NCI-H446 treated with DMSO at 0.1 percent for 48 hours (cell line): ENCODE results near the gene GBP3.
"Not testable (repeated sequence)": the region's sequence is repeated elsewhere in the genome, so short reads cannot be mapped to it uniquely, and the experiment has no call there.

ENCODE experiments used
- DNase-seq: peaks from one replicate; lab custom pipeline; 2025; lab: John Stamatoyannopoulos, UW

The GBP3 gene

DNA sequence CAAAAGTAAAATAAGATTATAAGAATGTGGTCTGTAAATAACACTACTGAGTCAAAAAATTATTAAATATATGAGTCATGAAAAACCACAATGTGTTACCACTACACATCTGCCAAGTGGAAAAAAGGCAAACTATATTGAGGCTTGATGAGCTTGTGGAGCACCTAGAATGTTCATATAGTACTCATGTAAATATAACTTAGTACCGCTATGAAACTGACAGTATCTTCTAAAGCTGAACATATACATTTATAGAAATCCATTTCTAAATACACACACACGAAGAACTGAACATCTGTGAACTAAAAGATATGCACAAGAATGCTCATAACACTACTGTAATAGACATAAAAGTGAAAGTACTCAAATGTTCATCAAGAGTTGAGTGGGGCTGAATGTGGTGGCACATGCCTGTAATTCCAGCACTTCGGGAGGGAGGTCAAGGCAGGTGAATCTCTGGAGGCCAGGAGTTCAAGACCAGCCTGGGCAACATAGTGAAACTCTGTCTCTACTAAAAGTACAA, 18.5 kb upstream of the GBP3 start:
- no peak for DNase-seq

DNA sequence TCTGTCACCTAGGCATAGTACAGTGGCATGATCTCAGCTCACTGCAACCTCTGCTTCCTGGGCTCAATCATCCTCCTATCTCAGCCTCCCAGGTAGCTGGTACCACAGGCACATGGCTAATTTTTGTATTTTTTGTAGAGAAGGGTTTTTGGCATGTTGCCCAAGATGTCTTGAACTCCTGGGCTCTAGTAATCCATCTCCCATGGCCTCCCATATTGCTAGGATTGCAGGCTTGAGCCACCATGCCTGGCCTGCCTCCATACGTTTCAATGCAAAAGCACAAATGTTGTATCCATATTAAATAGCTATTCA, 17.6 kb upstream of the GBP3 start:
- DNase-seq, result no peak

DNA sequence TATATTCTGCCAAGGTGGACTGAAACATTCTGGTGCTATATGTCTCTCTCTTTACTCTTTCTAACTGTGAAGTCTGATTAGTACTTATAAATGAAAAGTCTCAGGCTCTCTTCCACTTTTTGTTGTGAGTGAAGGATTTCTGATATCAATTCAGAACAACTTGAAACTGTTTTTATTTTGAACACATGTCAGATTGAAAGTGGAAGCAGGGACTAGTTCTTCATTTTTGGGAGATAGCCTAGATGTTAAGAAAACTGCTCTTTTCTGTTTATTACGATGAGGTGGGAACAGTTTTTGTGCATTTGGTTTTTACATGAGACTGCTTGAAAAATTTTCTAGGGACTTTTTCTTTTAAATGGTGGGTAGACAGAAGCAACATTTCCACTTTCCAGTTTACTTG, 14.5 kb upstream of the GBP3 start:
- DNase-seq, result no peak

DNA sequence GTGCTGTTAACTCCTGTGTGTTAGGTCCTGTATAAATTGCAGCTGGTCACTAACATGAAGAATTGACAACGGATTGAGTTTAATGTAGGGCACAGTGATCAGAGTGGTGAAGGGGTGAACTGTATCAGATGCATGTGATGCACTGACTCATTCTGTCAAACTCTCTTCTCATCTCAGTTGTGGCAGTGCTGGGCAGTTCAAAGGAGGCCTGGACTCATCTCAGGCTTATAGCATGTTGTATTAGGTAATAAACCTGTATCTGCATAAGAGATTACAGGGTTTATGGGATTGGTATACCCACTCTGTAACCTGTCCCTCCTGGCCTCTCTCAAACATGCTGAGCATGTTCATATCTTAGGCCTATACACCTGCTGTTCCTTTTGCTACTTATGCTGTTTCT, 12.4 kb upstream of the GBP3 start:
- no peak for DNase-seq

DNA sequence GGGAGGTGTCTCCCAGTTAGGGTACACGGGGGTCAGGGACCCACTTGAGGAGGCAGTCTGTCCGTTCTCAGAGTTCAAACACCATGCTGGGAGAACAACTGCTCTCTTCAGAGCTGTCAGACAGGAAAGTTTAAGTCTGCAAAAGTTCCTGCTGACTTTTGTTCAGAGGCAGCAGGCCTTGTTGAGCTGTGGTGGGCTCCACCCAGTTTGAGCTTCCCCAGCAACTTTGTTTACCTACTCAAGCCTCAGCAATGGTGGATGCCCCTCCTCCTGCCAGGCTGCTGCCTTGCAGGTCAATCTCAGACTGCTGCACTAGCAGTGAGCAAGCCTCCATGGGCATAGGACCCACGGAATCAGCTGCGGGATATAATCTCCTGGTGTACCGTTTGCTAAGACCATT, 11.3 kb upstream of the GBP3 start:
- not testable (repeated sequence) for DNase-seq

DNA sequence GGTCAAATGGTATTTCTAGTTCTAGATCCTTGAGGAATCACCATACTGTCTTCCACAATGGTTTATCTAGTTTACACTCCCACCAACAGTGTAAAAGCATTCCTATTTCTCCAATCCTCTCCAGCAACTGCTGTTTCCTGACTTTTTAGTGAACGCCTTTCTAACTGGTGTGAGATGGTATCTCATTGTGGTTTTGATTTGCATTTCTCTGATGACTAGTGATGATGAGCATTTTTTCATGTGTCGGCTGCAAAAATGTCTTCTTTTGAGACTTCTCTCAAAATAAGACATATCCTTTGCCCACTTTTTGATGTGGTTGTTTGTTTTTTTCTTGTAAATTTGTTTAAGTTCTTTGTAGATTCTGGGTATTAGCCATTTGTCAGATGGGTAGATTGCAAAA, 6.4 kb upstream of the GBP3 start:
- not testable (repeated sequence) for DNase-seq

DNA sequence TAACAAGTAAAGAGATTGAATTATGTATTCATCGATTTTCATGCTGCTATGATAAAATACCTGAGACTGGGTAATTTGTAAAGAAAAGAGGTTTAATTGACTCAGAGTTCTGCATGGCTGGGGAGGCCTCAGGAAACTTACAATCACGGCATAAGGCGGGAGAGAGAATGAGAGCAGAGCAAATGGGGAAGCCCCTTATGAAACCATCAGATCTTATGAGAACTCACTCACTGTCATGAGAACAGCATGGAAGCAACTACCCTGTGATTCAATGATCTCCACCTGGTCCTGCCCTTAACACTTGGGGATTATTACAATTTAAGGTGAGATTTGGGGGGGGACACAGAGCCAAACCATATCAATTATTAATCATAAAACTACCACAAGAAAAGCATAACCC, 3.3 kb upstream of the GBP3 start:
- no peak for DNase-seq

DNA sequence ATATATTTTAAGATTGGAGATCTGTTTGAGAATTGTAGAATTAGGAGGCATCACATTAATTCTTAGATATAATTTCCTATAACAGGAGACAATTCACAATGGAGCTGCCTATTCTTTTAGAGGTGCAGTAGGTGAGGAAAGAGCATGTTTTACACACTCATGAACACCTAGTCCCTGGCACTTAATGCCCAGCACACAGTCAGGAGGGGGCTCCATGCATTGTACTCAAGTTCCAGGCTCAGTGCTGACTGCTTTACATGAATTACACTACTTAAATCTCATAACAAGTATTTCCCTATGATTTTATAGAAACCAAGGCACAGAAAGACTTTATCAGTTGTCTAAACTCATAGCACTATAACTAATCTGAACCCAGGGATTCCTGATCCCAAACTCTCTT, 360 bp upstream of the GBP3 start:
- no peak for DNase-seq

DNA sequence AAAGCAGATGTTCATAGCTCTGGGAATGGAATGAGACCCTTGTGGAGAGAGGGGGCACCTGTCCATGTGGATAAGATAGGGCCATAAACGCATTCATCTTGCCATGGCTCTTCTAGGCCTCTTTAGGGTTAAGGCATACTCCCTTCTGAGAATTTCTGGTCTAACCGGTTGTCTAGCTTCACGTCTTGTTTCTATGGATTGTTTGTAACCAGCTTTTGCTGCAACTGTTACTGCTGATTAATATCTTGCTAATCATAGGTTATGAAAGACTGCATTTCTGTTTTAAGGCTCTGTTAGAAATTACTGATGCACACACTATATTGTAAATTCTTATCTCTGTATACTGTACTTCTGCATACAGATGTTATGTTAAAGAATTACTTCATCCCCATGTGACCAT, 4.3 kb downstream of the GBP3 start:
- DNase-seq, result not testable (repeated sequence)

DNA sequence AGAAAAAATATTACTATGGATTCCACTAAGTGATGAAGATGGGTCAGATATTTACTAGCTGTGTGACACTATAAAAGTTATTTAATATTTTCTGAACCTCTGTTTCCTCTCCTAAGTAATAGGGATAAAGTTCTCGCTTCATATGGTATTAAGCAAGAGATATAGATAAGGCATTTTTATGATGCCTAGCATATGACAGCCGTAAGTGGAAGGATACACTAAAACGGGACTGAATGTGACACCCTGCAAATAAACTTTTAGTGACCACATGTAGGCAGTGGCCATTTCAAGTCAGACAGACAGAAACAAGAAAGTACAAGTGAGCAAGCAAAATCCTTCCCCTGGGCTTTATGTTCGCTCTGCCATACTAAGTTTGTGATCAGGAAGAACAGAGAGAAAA, 14.2 kb downstream of the GBP3 start:
- DNase-seq, result no peak

DNA sequence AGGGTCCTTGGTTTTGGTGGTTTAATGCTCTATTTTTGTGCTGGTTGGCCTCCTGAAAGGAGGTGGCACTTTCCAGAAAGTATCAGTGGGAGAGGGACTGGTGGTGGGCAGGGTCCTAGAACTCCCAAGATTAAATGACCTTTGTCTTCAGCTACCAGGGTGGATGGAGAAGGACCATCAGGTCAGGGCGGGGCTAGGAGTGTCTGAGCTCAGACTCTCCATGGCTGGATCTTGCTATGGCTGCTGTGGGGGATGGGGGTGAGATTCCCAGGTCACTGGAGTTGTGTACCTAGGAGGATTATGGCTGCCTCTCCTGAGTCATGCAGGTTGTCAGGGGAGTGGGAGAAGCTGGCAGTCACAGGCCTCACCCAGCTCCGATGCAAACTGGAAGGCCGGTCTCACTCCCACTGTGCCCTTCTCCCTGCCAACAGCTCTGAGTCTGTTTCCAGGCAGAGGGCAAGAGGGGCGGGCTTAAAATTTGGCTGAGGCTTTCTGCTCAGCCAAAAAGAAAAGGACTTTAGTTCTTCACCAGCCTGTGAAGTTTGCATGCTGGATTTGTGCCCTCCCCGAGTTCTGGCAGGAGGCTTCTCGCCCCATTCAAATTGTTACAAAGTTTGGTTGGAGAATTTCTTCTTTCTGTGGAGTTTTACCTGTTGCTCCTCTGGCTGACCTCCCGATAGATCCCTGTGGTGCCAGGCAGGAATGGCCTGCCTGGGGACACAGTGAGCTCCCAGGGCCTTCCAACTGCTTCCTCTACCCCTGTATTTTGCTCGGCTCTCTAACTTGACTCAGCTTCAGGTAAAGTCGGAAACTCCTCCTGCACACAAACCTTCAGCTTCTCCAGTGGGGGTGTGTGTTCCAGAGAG, 17.1 kb downstream of the GBP3 start:
- peak; percentile 21 for DNase-seq

DNA sequence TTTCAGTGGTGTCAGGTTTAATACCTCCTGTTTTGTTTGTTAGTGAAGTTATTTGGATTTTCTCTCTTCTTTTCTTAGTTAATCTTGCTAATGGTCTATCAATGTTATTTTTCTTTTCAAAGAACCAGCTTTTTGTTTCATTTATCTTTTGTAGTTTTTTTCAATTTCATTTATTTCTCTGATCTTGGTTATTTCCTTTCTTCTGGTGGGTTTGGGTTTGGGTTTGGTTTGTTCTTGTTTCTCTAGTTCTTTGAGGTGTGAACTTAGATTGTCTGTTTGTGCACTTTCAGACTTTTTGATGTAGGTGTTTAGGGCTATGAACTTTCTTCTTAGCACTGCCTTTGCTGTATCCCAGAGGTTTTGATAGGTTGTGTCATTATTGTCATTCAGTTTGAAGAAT, 20.5 kb downstream of the GBP3 start:
- not testable (repeated sequence) for DNase-seq

DNA sequence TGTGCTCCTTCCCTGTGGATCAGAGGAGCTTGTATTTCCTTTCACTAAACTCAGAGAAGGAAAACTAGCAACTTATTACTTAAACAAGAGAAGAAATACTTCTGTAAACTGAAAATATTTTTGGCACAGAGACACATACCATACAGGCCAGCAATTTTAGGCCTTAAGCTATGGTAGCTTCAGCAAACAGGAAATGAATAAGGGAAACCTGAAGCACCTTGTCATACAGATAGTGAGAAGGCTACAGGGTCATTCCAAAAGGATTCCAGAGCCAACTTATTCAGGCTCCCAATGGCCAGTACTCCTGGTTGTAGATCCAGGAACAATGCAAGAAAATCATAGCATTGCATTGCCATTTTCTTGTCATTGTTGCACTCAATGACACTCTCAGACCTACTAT, 21.2 kb downstream of the GBP3 start:
- DNase-seq, result no peak

DNA sequence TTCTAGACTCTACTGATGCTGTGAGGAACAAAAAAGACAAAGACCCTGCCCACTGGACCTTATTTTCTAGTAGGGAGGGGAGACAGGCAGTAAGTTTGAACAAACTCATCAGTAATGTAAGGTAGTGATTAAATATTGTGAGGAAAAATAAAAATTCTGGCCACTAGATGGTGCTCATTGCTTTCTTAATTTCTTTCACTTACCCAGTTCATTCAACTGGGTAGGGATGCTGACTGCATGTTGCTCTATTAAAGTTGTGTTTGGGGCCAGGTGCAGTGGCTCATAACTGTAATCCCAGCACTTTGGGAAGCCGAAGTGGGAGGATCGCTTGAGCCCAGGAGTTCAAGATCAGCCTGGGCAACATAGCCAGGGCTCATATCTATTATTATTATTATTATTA, 23.9 kb downstream of the GBP3 start:
- DNase-seq, result peak; percentile 58

DNA sequence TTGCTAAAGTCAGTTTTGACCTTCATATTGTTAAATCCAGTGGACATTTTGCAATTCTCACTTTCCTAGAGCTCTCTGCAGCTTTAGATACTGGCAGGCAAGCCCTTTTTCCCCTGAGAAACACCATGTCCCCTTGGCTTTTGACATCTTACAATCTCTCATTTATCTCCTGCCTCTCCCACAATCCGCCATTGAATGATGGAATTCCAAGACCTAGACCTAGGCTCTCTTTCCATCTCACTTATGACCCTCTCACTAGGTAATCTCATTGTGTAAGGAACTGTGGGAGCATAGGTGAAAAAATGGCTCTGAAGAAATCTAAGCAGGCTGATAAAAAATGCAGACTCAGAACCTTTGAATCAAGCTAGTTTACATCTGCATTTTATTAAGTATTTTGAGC, 32.2 kb downstream of the GBP3 start:
- DNase-seq, result no peak

DNA sequence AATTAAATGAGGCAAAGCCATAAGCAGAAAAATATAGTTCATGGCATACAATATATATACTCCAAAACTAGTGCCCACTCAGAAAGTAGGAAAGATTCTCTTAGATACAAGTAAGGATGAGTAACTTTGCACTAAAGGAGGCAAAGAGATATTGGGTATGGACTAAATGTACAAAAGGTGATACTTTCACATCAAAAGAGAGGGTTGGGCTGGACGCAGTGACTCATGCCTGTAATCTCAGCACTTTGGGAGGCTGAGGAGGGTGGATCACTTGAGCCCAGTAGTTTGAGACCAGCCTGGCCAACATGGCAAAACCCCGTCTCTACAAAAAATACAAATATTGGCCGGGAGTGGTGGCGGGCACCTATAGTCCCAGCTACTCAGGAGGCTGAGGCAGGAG, 37.0 kb downstream of the GBP3 start:
- no peak for DNase-seq

DNA sequence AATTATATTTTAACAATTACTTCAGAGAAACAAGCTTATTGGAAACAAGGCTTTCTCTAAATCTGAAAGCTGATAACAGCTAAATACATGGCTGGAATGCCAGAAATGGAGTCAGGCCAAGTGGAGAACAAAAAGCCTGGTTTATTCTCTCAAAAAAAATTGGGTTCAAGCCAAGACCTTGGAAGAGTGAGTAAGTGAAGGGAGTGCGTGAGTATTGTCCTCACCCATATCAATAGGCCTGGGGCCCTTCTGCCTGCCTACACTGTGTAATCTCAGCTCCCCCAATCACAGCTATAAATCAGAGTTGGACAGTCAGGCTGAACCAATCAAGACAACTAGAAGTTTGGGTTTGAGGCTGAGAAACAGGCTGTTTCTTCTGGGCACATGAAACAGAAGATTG, 37.6 kb downstream of the GBP3 start:
- DNase-seq, result peak; percentile 62

DNA sequence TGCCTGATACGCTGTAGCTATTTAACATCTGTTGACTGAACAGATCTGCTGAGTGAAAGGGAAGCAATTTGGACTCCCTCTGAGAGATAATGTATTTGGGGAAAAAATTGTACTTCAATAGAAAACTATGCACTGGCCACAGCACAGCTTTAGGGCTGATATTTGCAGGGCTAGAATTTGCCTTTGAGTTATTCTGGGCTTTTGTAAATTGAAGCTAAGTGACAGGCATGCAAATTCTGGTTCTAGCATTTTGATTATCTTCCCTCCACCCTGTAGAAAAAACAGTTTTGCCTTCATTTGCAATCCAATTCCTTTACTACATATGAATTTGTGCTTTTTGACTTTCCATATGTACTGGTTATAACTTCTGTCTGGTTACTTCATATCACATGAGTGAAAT, 38.1 kb downstream of the GBP3 start:
- DNase-seq, result no peak

DNA sequence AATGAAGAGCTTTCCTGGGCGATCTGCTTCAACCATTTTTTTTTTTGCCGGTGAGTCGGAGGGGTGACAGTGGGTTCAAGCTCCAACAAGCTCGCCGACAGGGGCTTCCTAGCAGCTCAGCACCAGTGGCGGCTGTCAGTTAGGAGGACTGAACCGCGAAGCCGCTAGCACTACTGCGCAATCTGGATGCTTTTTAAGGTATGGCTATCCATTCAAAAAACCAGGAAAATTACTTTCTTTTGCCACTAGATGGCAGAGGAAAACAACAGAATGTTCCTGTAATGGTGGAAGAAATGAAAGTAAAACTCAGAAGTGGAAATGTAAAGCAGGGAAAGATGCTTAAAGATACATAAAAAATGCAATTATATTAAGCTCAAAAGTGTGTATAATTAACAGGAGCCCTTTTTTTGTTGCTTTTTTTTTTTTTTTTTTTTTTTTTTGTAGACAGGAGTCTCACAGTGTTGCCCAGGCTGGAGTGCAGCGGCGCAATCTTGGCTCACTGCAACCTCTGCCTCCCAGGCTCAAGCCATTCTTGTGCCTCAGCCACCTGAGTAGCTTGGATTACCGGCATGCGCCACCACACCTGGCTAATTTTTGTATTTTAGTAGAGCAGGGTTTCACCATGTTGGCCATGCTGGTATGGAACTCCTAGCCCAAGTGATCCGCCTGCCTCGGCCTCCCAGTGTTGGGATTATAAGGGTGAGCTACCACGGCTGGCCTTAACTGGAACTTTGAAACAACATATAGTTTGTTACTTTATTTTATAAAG, 38.7 kb downstream of the GBP3 start:
- no peak for DNase-seq

DNA sequence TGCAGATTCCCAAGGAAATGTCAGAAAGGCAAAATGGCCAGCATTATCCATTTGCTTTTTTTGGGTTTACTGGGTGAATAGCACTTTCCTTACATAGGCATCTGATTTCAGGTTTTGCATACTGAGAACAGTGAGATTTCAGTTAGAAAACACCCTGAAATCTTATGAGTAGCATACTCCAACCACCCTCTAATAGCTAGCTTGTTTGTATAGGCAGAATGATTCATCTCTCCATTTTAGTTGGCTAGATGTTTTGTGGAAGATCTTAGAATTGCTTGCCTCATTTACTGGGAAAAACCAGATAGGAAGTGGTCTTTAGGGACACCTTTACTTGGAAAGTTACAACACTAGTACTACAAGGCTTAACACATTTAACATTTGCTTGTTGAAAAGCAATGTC, 40.6 kb downstream of the GBP3 start:
- DNase-seq, result no peak

DNA sequence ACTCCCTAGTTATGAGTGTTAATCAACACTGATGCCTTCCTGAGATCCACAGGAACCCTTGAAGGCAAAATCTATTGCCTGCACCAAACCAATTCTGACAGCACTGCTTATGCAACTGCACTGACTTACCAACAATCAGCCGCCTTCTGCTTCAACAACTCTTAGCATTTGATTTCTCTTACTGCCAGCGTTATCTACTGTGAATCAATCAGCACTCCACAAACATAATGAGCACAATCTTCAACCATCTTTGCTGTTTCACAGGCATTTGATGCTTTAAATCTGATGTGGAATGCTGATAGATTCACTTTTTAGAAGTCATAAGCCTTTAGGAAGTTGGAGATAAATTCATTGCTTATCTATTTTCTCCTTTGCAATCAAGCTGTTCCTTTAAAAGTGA, 41.2 kb downstream of the GBP3 start:
- DNase-seq, result not testable (repeated sequence)

DNA sequence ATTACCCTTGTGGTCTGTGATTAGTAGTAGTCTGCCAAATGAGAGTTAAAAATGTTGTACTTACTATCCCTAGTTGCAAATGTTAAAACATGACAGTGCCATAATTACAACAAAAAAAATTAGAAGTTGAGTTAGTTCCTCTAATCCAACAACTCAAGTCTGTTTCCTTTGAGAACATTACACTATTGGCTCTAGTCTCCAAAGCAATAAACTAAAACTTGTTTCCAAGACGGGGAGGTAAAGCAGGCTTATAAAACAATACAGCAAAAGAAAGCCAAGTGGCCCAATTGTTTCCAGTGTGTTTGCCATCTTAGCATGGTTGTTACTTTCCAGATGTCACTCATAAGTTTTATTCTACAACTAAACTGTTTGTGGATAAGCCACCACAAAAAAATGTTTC, 41.8 kb downstream of the GBP3 start:
- no peak for DNase-seq

DNA sequence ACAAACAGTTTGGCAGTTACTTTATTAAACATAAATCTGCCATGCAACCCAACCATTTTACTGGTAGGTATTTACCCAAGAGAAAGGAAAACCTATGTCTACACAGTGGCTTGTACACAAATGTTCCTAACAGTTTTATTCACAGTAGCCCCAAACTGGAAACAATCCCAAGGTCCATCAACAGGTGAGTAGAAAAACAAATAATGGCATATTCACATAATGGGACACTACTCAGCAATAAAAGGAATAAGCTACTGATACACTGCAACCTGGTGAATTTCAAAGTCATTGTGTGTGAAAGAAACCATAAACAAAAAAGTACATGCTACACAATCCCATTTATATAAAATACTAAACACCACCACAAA, 42.9 kb downstream of the GBP3 start:
- no peak for DNase-seq
